ENCODE measurements around the gene RALBP1. TPM values are rescaled to one million over a fixed set of nuclear protein-coding genes. Genes with fewer than 3 reads are reported as not detected.

RALBP1 gene
- total and polyA plus RNA-seq, 2 of the 8 experiments (the other 6 are each of a cell fraction or from before 2014, with no cell fraction given): 40.3 to 67.8 TPM

DNA sequence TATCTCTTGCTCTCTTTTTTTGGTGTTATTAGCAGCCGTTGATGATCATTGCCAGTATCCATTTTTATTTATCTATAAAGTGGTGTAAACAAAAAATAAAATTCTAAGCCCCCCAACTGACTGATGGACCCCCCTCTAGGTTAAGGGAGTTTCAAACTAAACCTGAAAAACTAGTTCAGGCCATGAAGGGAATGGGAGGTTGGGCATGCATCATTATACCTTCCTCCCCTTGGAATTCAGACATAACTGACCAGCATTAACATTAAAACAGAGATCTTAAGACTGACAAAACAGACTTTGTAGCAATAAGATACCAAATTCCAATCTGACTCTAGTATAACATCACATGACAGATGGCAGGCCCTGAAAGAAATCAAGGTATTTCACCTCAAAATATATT is 20.2 kb downstream of the RALBP1 start:
- FAIRE-seq (no peak), DNase-seq (ENCODE audit: low read depth in 1 of 2, low spot score in 2 of 2) (no peak)
- ChIA-PET POLR2A (ENCODE audit: partially characterized antibody) (interaction anchor here (1.8 kb wide), 1 partner anchor 20 kb away, joined by 6 read pairs; the partner anchor contains the start of gene RALBP1), CTCF (ENCODE audit: partially characterized antibody) (no interaction called here)
- no peak overlapping the region for H3K4ac ChIP-seq (replicated peaks; ENCODE audit: insufficient read length, low read depth, low read length)
- H3K36me3 ChIP-seq (ENCODE audit: control insufficient read depth in 2 of 4, insufficient read depth in 4 of 4, low read length in 3 of 4): no peaks in the 10 kb centered on the region
- H3K23ac ChIP-seq (ENCODE audit: insufficient read length): no peak overlapping the region
- H2BK12ac ChIP-seq (ENCODE audit: low read depth, low read length): no peak overlapping the region; the same call in 1 of the 2 replicates
- no peak overlapping the region for H2BK20ac ChIP-seq (ENCODE audit: low read length)
- H3K4me3 ChIP-seq (ENCODE audit: extremely low read depth in 1 of 4, insufficient read depth in 2 of 4, low read depth in 3 of 4, low read length in 4 of 4): peak overlapping the region in 1 of 4 experiments; percentile 25; a peak in 1 of 8 replicates
- 67% methylated on average over 1 of the region's 1 CpG; no CpG with 5 or more reads in 1 of the 2 experiments for WGBS, 2 experiments (ENCODE audit: extremely low coverage in 1 of 2, insufficient coverage in 1 of 2, insufficient read length in 1 of 2, insufficient replicate concordance in 2 of 2, low coverage in 1 of 2, low lambda C conversion rate in 2 of 2, missing lambda C conversion rate in 1 of 2)
- H4K8ac ChIP-seq (ENCODE audit: extremely low read depth, insufficient read depth, low read length): no peak overlapping the region
- peak overlapping the region; percentile 9 for H4K5ac ChIP-seq (ENCODE audit: insufficient read length, low read depth, low read length)
- no peak overlapping the region for H2BK120ac ChIP-seq (replicated peaks; ENCODE audit: low read depth, low read length)
- no peaks in the 10 kb centered on the region for H3K27me3 ChIP-seq (replicated peaks in 1 of 4; ENCODE audit: control insufficient read depth in 3 of 4, extremely low read depth in 1 of 4, insufficient read depth in 3 of 4, low read length in 3 of 4)
- no peaks in the 10 kb centered on the region; the same call in 1 of the 2 replicates for H3K23me2 ChIP-seq (ENCODE audit: low read depth, low read length)
- peaks cover 0 to 58% of the 10 kb centered on the region in 2 experiments; a peak in 3 of 4 replicates for H3K79me2 ChIP-seq (ENCODE audit: control insufficient read depth in 1 of 2, insufficient read depth in 2 of 2, low read length in 2 of 2)
- no peak overlapping the region for H2AFZ ChIP-seq (ENCODE audit: low read length)
- peaks cover 3 to 24% (median 20%) of the 10 kb centered on the region in 4 experiments; a peak in 5 of 7 replicates for H3K4me1 ChIP-seq (replicated peaks in 1 of 4; ENCODE audit: control insufficient read depth in 3 of 4, insufficient read depth in 4 of 4, low read length in 3 of 4)
- TF ChIP-seq SP1 (IDR thresholded peaks at IDR 0.05; ENCODE audit: low read depth, low read length): peak; percentile 77
- TF ChIP-seq TEAD4 (IDR thresholded peaks at IDR 0.05; ENCODE audit: low read depth, low read length): peak; percentile 55; the same call in 1 of the 2 replicates
- no peak for TF ChIP-seq TCF12 (IDR thresholded peaks at IDR 0.05; ENCODE audit: low read depth, low read length)
- TF ChIP-seq GABPA (IDR thresholded peaks at IDR 0.05; ENCODE audit: borderline replicate concordance, insufficient read depth, low read length): no peak
- H3K18ac ChIP-seq (ENCODE audit: extremely low read depth, low read length): no peak overlapping the region; the same call in 1 of the 2 replicates
- H4K20me1 ChIP-seq (replicated peaks in 1 of 2; ENCODE audit: control insufficient read depth in 1 of 2, insufficient read depth in 2 of 2, low read length in 2 of 2): no peaks in the 10 kb centered on the region
- peaks cover 3 to 7% of the 10 kb centered on the region in 2 experiments; a peak in 2 of 4 replicates for H3K9me3 ChIP-seq (ENCODE audit: insufficient read depth in 2 of 2, low read depth in 1 of 2, low read length in 1 of 2)
- no peak overlapping the region for H2BK15ac ChIP-seq (ENCODE audit: low read length)
- peak overlapping the region; percentile 72; the same call in 1 of the 2 replicates for H2BK5ac ChIP-seq (ENCODE audit: low read depth, low read length)
- peak overlapping the region; percentile 96; the same call in 1 of the 2 replicates for H2AK5ac ChIP-seq (ENCODE audit: low read depth, low read length)
- H3K56ac ChIP-seq (replicated peaks; ENCODE audit: insufficient read length, low read depth, low read length): no peak overlapping the region
- H3K27ac ChIP-seq (ENCODE audit: low read depth, low read length): peak overlapping the region; percentile 71; the same call in 1 of the 2 replicates
- H3K14ac ChIP-seq (ENCODE audit: insufficient read length): no peak overlapping the region
- H3K9ac ChIP-seq (replicated peaks in 1 of 4; ENCODE audit: extremely low read depth in 1 of 4, low read depth in 3 of 4, low read length in 3 of 4): no peak overlapping the region
- H3K4me2 ChIP-seq (ENCODE audit: insufficient read depth in 1 of 2, low read depth in 2 of 2, low read length in 2 of 2): peak overlapping the region; percentile 35 to 66; a peak in 3 of 4 replicates
- H4K91ac ChIP-seq (replicated peaks; ENCODE audit: insufficient read length, low read length): no peak overlapping the region
- peaks cover 2% of the 10 kb centered on the region; the same call in 1 of the 2 replicates for H3K79me1 ChIP-seq (ENCODE audit: low read depth, low read length)

Data from H1 (cell line).